Measurements from ENCODE around the gene BCL7C. TPM values are rescaled to one million over a fixed set of nuclear protein-coding genes. Genes with fewer than 3 reads are reported as not detected.

The BCL7C gene
- polyA plus RNA-seq, 6 donors from 2014 or later: 29.4 to 40.3 (median 33.1) TPM

- ATAC-seq (ENCODE audit: low read depth in 2 of 2) (no peak), DNase-seq (no peak)
- peak overlapping the region in 1 of 6 donors; percentile 95 for H3K27ac Mint-ChIP-seq
- no peaks in the 10 kb centered on the region for H3K9me3 Mint-ChIP-seq
- H3K36me3 Mint-ChIP-seq: no peaks in the 10 kb centered on the region
- no peak overlapping the region for H3K4me3 Mint-ChIP-seq
- no peaks in the 10 kb centered on the region for H3K27me3 Mint-ChIP-seq
- peaks cover 17 to 22% (median 20%) of the 10 kb centered on the region in 3 donors for H3K4me1 Mint-ChIP-seq
Observed at GRCh38 chr16:30918614-30919013, 24.7 kb upstream of the BCL7C start.

DNA sequence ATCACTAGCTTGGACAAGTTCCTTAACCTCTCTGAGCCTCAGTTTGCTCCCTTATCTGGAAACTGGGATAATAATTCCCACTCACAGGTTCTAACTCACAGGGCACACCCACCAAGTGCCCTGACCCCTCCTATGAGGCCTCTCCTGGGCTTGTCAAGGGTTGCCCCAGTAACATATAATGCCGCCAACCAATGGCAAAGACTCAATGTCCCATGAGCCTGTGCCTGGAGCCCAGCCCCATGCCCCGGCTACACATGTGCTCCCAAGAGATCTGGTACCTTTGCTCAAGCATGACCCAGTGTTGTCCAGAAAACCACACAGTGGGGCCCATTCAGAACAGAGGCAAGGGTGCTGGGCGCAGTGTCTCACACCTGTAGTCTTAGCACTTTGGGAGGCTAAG is 21.0 kb upstream of the BCL7C start:
- Mint-ChIP-seq H3K4me1 (peaks cover 2 to 6% (median 4%) of the 10 kb centered on the region in 3 donors), H3K4me3 (no peak overlapping the region), H3K27me3 (no peaks in the 10 kb centered on the region), H3K27ac (no peak overlapping the region), H3K36me3 (no peaks in the 10 kb centered on the region), H3K9me3 (no peaks in the 10 kb centered on the region)
- ATAC-seq (ENCODE audit: low read depth in 2 of 2) (no peak), DNase-seq (no peak)

GRCh38 chr16:30912794-30913412 is 19.0 kb upstream of the BCL7C start:
- Mint-ChIP-seq H3K27me3 (peaks cover 0 to 4% (median 0%) of the 10 kb centered on the region in 3 donors), H3K4me1 (peaks cover 0 to 2% (median 0%) of the 10 kb centered on the region in 3 donors), H3K36me3 (no peaks in the 10 kb centered on the region), H3K27ac (peak overlapping the region in 1 of 6 donors; percentile 37), H3K9me3 (no peaks in the 10 kb centered on the region), H3K4me3 (no peak overlapping the region)
- no peak for DNase-seq
- no peak for ATAC-seq (ENCODE audit: low read depth in 2 of 2)

DNA sequence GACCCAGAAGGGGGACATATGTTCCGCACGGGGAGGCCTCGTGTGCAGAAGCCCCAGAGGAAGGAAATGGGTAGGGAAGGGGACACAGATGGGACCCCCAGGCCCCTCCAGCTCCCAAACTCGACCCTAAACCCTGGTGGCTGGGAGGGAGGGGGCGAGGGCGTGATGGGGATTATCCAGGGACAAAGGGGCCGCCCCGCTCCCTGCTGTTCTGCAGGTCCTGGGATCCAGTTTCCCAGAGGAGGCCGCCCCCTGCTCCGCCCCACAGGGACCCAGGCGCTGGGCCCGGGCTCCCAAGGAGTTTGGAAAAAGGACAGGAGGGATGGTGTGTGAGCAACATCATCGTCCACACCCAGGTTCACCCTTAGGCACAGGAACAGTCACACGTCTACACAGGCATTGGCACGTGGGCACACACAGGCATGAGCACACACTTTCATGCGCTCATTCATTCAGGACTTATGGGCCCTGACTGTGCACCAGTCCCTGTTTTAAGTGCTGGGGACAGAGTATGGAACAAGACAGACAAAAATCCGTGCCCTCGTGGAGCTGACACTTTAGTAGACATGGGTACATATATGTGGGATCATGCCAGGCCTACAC is 16.7 kb upstream of the BCL7C start:
- no peak overlapping the region for H3K4me3 Mint-ChIP-seq

GRCh38 chr16:30907064-30907463 is 13.2 kb upstream of the BCL7C start:
- H3K36me3 Mint-ChIP-seq: peaks cover 0 to 7% of the 10 kb centered on the region in 2 donors
- no peak for ATAC-seq (ENCODE audit: low read depth in 2 of 2)

More for the DNA sequence above, 16.7 kb upstream of the BCL7C start:
- Mint-ChIP-seq H3K27me3 (peaks cover 0 to 4% (median 0%) of the 10 kb centered on the region in 3 donors), H3K4me1 (peaks cover 0 to 2% (median 0%) of the 10 kb centered on the region in 3 donors), H3K36me3 (no peaks in the 10 kb centered on the region), H3K27ac (peak overlapping the region in 1 of 6 donors; percentile 16), H3K9me3 (no peaks in the 10 kb centered on the region)
- ATAC-seq (ENCODE audit: low read depth in 2 of 2) (no peak), DNase-seq (no peak)

GRCh38 chr16:30904114-30904780 is 10.4 kb upstream of the BCL7C start:
- Mint-ChIP-seq H3K9me3 (peaks cover 0 to 4% (median 0%) of the 10 kb centered on the region in 7 donors), H3K27me3 (peaks cover 0 to 4% (median 0%) of the 10 kb centered on the region in 3 donors), H3K36me3 (peaks cover 0 to 7% of the 10 kb centered on the region in 2 donors), H3K4me1 (peaks cover 16 to 27% (median 22%) of the 10 kb centered on the region in 3 donors), H3K4me3 (peak overlapping the region in 6 of 8 donors; percentile 21 to 88 (median 54)), H3K27ac (peak overlapping the region in 2 of 6 donors; percentile 59 to 85)
- ATAC-seq (ENCODE audit: low read depth in 2 of 2) (peak; percentile 39 to 47), DNase-seq (no peak)

More at GRCh38 chr16:30907064-30907463, 13.2 kb upstream of the BCL7C start:
- DNase-seq: no peak
- Mint-ChIP-seq H3K4me3 (no peak overlapping the region), H3K27me3 (peaks cover 0 to 4% (median 0%) of the 10 kb centered on the region in 3 donors), H3K27ac (no peak overlapping the region), H3K9me3 (peaks cover 0 to 4% (median 0%) of the 10 kb centered on the region in 7 donors), H3K4me1 (peaks cover 16 to 18% (median 17%) of the 10 kb centered on the region in 3 donors)

DNA sequence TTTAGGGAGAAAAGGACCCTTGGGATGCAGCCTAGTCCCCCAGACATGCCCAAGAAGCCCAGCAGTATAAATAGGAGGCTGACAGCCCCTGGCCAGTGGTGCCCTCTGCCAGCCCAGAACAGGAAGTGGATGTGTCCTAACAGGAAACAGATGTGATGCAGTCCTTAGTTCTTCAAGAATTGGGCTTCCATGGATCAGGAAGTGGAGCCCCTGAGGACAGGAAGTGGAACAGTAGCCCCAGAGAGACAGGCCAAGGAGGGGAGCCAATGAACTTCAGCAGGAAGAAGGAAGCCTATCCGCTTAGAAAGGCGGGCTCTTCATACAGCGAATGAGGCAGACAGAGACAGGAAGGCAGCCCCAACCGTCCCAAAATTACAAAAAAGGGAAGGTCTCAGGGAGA is 9.7 kb upstream of the BCL7C start:
- H3K27ac Mint-ChIP-seq: peak overlapping the region; percentile 24 to 90 (median 74)
- peaks cover 0 to 7% of the 10 kb centered on the region in 2 donors for H3K36me3 Mint-ChIP-seq
- no peaks in the 10 kb centered on the region for H3K27me3 Mint-ChIP-seq
- ATAC-seq (ENCODE audit: low read depth in 2 of 2) (no peak), DNase-seq (no peak)
- peak overlapping the region; percentile 16 to 95 (median 64) for H3K4me3 Mint-ChIP-seq
- H3K4me1 Mint-ChIP-seq: peaks cover 16 to 27% (median 22%) of the 10 kb centered on the region in 3 donors
- H3K9me3 Mint-ChIP-seq: peaks cover 0 to 4% (median 0%) of the 10 kb centered on the region in 7 donors

DNA sequence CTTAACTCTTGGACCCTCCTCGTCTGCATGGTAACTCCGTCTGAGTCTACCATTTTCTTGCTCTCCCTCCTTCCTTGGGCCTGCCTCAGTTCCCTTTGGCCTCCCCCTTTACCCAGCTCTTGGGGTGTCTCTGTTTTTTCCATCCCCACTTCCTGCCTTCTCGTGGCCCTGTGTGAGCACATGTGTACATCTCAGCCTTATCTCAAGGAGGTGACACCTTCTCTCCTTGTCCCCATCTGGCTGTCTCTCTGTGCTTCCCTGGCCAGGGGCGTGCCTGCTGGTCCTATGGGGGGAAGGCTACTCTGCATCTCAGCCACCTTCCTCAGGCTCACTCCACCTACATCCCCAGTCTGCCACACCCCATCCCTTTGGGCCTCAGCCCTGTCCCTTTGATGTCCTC is 9.1 kb upstream of the BCL7C start:
- DNase-seq (no peak), ATAC-seq (ENCODE audit: low read depth in 2 of 2) (no peak)
- H3K27ac Mint-ChIP-seq: peak overlapping the region in 5 of 6 donors; percentile 41 to 94 (median 84)
- H3K27me3 Mint-ChIP-seq: no peaks in the 10 kb centered on the region
- H3K9me3 Mint-ChIP-seq: peaks cover 0 to 4% (median 0%) of the 10 kb centered on the region in 7 donors
- H3K36me3 Mint-ChIP-seq: peaks cover 0 to 7% of the 10 kb centered on the region in 2 donors
- H3K4me3 Mint-ChIP-seq: peak overlapping the region; percentile 88 to 99 (median 96)
- peaks cover 16 to 27% (median 23%) of the 10 kb centered on the region in 3 donors for H3K4me1 Mint-ChIP-seq

DNA sequence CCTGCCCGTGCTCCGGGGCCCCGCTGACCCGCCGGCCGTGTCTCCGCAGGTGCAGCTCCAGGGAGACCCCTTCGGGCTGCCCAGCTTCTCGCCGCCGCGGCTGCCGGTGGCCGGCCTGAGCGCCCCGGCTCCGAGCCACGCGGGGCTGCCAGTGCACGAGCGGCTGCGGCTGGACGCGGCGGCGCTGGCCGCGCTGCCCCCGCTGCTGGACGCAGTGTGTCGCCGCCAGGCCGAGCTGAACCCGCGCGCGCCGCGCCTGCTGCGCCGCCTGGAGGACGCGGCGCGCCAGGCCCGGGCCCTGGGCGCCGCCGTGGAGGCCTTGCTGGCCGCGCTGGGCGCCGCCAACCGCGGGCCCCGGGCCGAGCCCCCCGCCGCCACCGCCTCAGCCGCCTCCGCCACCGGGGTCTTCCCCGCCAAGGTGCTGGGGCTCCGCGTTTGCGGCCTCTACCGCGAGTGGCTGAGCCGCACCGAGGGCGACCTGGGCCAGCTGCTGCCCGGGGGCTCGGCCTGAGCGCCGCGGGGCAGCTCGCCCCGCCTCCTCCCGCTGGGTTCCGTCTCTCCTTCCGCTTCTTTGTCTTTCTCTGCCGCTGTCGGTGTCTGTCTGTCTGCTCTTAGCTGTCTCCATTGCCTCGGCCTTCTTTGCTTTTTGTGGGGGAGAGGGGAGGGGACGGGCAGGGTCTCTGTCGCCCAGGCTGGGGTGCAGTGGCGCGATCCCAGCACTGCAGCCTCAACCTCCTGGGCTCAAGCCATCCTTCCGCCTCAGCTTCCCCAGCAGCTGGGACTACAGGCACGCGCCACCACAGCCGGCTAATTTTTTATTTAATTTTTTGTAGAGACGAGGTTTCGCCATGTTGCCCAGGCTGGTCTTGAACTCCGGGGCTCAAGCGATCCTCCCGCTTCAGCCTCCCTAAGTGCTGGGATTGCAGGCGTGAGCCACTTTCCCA is 8.4 kb upstream of the BCL7C start:
- H3K4me3 Mint-ChIP-seq: peak overlapping the region; percentile 88 to 99 (median 96)
- DNase-seq: peak; percentile 61
- H3K4me1 Mint-ChIP-seq: peaks cover 22 to 32% (median 28%) of the 10 kb centered on the region in 3 donors
- peaks cover 0 to 4% (median 0%) of the 10 kb centered on the region in 7 donors for H3K9me3 Mint-ChIP-seq
- peaks cover 0 to 7% of the 10 kb centered on the region in 2 donors for H3K36me3 Mint-ChIP-seq
- peak; percentile 70 to 72 for ATAC-seq (ENCODE audit: low read depth in 2 of 2)
- H3K27me3 Mint-ChIP-seq: no peaks in the 10 kb centered on the region
- H3K27ac Mint-ChIP-seq: peak overlapping the region in 5 of 6 donors; percentile 42 to 97 (median 85)

- Mint-ChIP-seq H3K4me3 (peak overlapping the region; percentile 72 to 90 (median 82)), H3K27ac (peak overlapping the region in 3 of 6 donors; percentile 7 to 36 (median 22)), H3K27me3 (no peaks in the 10 kb centered on the region), H3K36me3 (peaks cover 0 to 7% of the 10 kb centered on the region in 2 donors), H3K9me3 (peaks cover 0 to 4% (median 0%) of the 10 kb centered on the region in 7 donors), H3K4me1 (peaks cover 31 to 41% (median 37%) of the 10 kb centered on the region in 3 donors)
- DNase-seq (no peak), ATAC-seq (ENCODE audit: low read depth in 2 of 2) (no peak)
Observed at GRCh38 chr16:30901201-30902028, 7.5 kb upstream of the BCL7C start.

DNA sequence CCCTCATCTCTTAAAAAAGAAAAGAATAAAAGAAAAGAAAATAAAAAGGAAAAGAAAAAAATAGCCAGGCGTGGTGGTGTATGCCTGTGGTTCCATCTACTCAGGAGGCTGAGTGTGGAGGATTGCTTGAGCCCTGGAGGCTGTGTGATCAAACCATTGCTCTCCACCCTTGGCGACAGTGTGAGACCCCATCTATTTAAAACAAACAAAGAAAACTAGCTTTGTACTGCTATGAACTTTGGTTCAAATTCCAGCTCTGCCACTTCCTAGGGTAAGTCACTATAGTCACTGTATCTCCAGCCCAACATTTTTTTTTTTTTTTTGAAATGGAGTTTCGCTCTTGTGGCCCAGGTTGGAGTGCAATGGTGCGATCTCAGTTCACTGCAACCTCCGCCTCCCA is 6.7 kb upstream of the BCL7C start:
- Mint-ChIP-seq H3K27me3 (no peaks in the 10 kb centered on the region), H3K27ac (peak overlapping the region in 1 of 6 donors; percentile 87), H3K9me3 (peaks cover 0 to 4% (median 0%) of the 10 kb centered on the region in 7 donors), H3K4me3 (peak overlapping the region in 4 of 8 donors; percentile 72 to 83 (median 76)), H3K4me1 (peaks cover 37 to 49% (median 45%) of the 10 kb centered on the region in 3 donors), H3K36me3 (peaks cover 0 to 7% of the 10 kb centered on the region in 2 donors)
- ATAC-seq (ENCODE audit: low read depth in 2 of 2): no peak
- no peak for DNase-seq

DNA sequence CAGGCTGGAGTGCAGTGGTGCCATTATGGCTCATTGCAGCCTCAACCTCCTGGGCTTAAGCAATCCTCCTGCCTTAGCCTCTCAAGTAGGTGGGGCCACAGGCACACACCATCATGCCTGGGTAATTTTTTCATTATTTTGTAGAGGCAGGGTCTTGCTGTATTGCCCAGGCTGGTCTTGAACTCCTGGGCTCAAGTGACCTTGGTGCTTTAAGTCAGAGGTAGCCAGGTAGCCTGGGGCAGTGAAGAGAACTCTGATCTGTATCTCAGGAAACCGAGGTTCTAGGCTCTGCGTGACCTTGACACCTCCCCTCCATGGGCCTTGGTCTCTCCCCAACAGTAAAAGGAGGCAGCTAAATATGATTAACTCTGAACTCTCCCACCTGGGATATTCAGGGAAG is 5.9 kb upstream of the BCL7C start:
- H3K4me3 Mint-ChIP-seq: peak overlapping the region in 3 of 8 donors; percentile 23 to 83 (median 46)
- H3K9me3 Mint-ChIP-seq: peaks cover 0 to 4% (median 0%) of the 10 kb centered on the region in 7 donors
- DNase-seq (no peak), ATAC-seq (ENCODE audit: low read depth in 2 of 2) (no peak)
- peaks cover 44 to 54% (median 52%) of the 10 kb centered on the region in 3 donors for H3K4me1 Mint-ChIP-seq
- no peaks in the 10 kb centered on the region for H3K27me3 Mint-ChIP-seq
- H3K27ac Mint-ChIP-seq: no peak overlapping the region
- H3K36me3 Mint-ChIP-seq: peaks cover 0 to 7% of the 10 kb centered on the region in 2 donors

Data from naive B cell (primary cell).